ENCODE data around the gene PRKCE.

Gene PRKCE

DNA sequence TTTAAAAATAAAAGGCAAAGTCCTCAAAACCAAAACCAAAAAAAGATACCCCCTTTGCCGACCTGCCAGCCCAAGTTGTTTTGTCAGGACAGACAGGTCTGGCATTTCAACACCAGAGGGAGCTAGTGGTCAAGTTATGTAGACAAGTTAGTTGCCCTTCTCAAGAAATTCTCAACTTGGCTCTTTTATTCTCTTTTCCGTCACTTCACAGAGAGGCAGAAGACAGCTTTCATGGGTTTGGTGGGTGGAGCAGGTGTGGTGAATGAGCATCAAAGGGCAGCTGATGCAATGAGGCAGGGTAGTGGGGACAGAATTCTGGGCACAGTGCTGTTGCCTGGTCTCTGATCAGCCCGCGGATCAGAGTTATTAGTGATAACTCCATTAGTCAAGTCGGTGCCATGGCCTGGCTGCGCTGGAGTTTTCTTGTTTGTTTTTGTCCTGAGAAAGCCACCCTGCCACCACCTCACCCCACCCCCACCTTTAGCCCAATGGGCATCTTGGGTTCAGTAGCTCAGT is 342.1 kb downstream of the PRKCE start:
- no peak for DNase-seq (ENCODE audit: low read depth)

DNA sequence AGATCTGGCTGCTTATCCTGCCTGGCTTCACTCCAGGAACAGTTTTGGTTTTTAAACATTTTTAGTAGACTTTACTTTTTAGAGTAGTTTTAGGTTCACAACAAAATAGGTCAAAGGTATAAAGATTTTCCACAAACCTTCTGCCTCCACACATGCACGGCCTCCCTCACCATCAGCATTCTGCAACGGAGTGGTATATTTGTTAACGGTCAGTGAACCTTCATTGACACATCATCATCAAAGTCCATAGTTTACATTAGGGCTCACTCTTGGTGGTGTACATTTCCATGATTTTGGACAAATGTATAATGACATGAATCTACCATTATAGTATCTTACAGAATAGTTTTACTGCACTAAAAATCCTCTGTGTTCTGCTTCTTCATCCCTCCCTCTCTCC is 342.6 kb downstream of the PRKCE start:
- DNase-seq (ENCODE audit: low read depth) = no peak

- no peak for DNase-seq (ENCODE audit: low read depth)
Measured at GRCh38 chr2:46000660-46001059, 349.2 kb downstream of the PRKCE start.

- no peak for DNase-seq (ENCODE audit: low read depth)
Measured at GRCh38 chr2:46001290-46001689, 349.8 kb downstream of the PRKCE start.

- peak; percentile 79 for DNase-seq (ENCODE audit: low read depth)
Measured at GRCh38 chr2:46001741-46002506, 350.4 kb downstream of the PRKCE start.

DNA sequence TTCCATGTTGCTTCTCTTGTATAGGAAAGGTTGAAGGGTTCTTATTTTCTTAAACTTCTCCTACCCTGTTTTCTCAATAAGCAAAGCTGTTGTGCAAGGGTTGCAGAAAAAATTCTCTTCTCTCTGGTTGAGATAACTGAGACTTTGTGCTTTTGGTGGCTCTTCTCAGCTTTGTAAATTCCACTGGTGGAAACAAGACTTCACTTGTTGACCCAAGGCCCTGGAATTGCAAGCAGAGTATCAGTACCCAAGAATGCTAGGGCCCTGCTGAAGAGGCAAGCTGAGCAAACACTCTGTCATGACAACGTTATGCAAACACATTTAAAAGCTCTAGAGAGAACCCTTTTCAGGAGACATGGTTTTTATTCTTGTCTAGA is 351.0 kb downstream of the PRKCE start:
- peak; percentile 78 for DNase-seq (ENCODE audit: low read depth)

GRCh38 chr2:46002947-46003346 is 351.5 kb downstream of the PRKCE start:
- DNase-seq (ENCODE audit: low read depth) = no peak

- DNase-seq (ENCODE audit: low read depth) = no peak
Measured at GRCh38 chr2:46003903-46004473, 352.5 kb downstream of the PRKCE start.

DNA sequence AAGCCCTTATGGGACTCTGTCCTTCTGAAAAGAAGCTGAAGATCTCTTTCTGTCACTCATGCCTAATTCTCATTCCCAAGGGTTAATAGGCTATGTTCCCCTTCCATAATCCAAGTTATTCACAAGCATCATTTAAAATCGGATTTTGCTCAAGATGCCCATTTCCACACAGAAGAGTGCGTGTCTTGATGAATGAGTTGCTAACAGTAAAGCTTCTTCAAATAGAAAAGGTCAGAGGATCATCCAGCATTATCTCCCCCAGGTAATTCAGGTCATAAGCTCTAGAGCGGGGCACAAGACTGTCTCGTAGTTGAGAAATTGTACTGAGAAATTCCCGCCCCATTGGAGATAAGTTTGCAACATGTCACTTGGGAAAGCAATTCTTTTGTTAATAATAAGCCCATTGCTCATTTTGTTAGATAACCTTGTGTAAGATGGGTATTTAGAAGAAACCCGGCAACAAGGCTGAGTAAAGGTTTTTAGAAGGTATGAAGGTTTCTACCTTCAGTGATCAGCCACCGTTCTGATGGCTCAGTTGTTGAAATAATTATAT is 355.1 kb downstream of the PRKCE start:
- no peak for DNase-seq (ENCODE audit: low read depth)

DNA sequence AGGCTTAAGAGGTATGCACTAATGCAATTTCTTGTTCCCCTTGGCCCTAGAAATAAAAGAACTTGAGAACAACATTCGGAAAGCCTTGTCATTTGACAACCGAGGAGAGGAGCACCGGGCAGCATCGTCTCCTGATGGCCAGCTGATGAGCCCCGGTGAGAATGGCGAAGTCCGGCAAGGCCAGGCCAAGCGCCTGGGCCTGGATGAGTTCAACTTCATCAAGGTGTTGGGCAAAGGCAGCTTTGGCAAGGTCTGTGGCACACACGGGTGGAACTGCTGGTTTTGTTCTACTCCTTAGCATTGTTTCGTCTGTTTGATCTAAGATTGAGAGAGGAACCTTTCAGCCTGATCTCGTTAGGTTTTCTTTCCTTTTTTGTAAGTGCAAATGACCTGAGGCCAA is 355.9 kb downstream of the PRKCE start:
- no peak for DNase-seq (ENCODE audit: low read depth)

DNA sequence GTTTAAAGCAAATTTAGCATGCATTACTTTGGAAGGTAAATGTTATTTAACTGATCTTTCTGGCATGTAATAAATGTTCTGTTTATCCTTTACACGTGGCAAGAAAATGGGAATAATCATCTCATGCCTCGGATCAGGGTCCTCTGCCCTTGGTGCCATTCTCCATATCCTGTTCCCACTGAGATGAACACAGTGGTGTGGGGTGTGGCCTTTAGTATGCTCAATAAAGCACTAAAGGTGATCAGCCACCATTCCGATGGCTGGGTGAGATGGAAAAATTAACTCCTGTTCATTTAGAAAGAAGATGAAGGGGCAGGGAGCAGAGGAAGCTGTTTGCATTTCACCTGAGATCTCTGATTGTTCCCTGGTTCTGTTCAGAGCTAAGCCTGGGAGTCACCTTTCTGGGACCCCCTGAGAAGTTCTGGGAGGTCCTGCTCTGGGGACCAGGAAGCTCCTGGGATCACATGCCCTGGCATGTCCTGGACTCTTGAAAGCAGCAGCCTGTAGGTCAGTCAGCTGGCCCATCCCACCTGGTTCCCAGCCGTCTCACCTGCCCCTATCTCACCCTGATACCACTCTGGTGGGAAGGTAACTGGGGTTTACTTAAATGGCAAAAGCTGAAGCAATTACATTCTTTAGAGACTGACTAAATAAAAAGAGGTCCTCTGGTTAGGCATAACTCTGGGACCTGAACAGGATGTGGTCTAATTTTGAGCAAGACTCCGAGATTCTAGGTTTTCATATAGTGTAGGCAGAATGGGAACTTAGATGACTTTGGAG is 356.8 kb downstream of the PRKCE start:
- no peak for DNase-seq (ENCODE audit: low read depth)

- DNase-seq (ENCODE audit: low read depth) = no peak
Measured at GRCh38 chr2:46009315-46009714, 357.8 kb downstream of the PRKCE start.

GRCh38 chr2:46009772-46010171 is 358.3 kb downstream of the PRKCE start:
- DNase-seq (ENCODE audit: low read depth) = no peak

GRCh38 chr2:46010223-46010924 is 358.9 kb downstream of the PRKCE start:
- no peak for DNase-seq (ENCODE audit: low read depth)

GRCh38 chr2:46010925-46011490 is 359.5 kb downstream of the PRKCE start:
- no peak for DNase-seq (ENCODE audit: low read depth)

GRCh38 chr2:46012618-46013240 is 361.3 kb downstream of the PRKCE start:
- DNase-seq (ENCODE audit: low read depth) = no peak

DNA sequence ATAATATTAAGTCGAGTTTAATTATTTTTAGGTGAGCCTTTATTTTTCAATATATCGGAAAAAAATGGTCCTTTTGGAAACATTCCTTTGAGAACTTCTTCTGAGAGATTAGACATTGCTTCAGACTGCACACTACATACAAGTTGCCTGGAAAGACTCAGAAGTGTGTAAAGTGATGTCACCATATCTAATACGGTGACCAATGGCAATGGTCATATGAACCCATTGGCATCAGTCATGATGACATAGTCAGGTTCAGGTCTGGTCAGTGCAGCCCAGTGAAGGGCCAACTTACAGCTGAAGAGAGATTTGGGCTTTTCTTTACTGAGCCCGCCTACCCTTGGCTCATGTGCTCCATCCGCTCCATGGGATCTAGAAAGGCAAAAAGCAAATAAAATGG is 362.3 kb downstream of the PRKCE start:
- DNase-seq (ENCODE audit: low read depth) = no peak

- no peak for DNase-seq (ENCODE audit: low read depth)
Measured at GRCh38 chr2:46014911-46015654, 363.6 kb downstream of the PRKCE start.

DNA sequence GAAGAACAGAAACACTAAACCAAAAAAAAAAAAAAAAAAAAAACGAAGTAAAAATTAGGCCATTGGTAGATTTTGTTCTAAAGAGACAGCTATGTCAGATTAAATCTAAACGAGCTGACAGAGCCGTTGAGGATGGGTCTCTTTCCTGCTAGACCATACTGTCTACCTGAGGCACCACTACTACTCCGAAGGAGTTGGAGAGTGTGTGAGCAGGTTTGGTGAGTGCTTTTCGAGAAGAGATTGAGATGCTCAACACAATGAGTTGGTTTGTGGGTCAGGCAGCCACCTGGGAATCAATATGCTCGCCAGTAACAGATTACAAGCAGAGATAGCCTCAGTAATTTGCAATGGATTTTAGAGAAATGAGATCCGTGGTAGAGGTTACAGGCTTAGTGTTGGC is 364.2 kb downstream of the PRKCE start:
- DNase-seq (ENCODE audit: low read depth) = no peak

GRCh38 chr2:46016091-46016490 is 364.6 kb downstream of the PRKCE start:
- DNase-seq (ENCODE audit: low read depth) = no peak

All from GM04503 (cell line).